T-cell (primary cell): ENCODE data around the gene EP400. TPM values are rescaled to one million over a fixed set of nuclear protein-coding genes. Genes with fewer than 3 reads are reported as not detected.

ENCODE experiments used
- ATAC-seq, 4 experiments: fragments of 200-7000 bp in 3 of 4; fragments of 150-1000 bp in 1 of 4; cut with Tn5 transposase; replicated peaks in 1 of 4; 1 replicate in 3 of 4; 2 replicates in 1 of 4; pipeline ENCODE4 v1.10.0; 2021; ENCODE audit warnings: moderate library complexity in 3 of 4, mild to moderate bottlenecking in 2 of 4, moderate number of reproducible peaks in 1 of 4
- CTCF ChIA-PET, 2 donors: fragments of 300-600 bp; sonication (Branson Sonifier 250); formaldehyde crosslinking; loops; one replicate each; lab custom pipeline; 2022; ENCODE audit warnings: antibody characterized with exemption in 2 of 2; lab: Charles Lee
- POLR2A ChIA-PET, 2 donors: fragments of 300-600 bp; sonication (Branson Sonifier 250); formaldehyde crosslinking; loops; one replicate each; lab custom pipeline; 2022; ENCODE audit warnings: antibody characterized with exemption in 2 of 2; lab: Charles Lee
- DNase-seq, 35 experiments: peaks; one replicate each; pipeline versions ENCODE4 v3.0.0 to v3.0.0-alpha.2; 2013 to 2023
- H3K27ac ChIP-seq: one replicate; pipeline ENCODE4 v1.5.1; 2013; ENCODE audit warnings: low read length
- H3K27me3 ChIP-seq, 2 experiments: replicated peaks in 1 of 2; 1 replicate in 1 of 2; 2 replicates in 1 of 2; pipeline versions ENCODE4 v1.6.1 to v1.7.0; 2013; ENCODE audit warnings: low read length in 1 of 2, mixed read lengths in 1 of 2; ENCODE audit not compliant: control insufficient read depth in 2 of 2, insufficient read depth in 2 of 2; ENCODE audit errors: extremely low read depth in 1 of 2
- H3K36me3 ChIP-seq, 2 donors: 1 replicate in 1 of 2; 2 replicates in 1 of 2; pipeline versions ENCODE4 v1.6.1 to v1.7.0; 2013; ENCODE audit warnings: low read length in 1 of 2; ENCODE audit not compliant: control insufficient read depth in 2 of 2, insufficient read depth in 1 of 2; ENCODE audit errors: extremely low read depth in 1 of 2
- H3K4me1 ChIP-seq, 2 experiments: 1 replicate in 1 of 2; 2 replicates in 1 of 2; pipeline versions ENCODE4 v1.6.1 to v1.7.0; 2013; ENCODE audit warnings: low read length in 2 of 2, mixed read lengths in 1 of 2; ENCODE audit not compliant: insufficient read depth in 2 of 2, control insufficient read depth in 1 of 2; ENCODE audit errors: extremely low read depth in 1 of 2
- H3K4me3 ChIP-seq, 2 donors: 1 replicate in 1 of 2; 2 replicates in 1 of 2; pipeline versions ENCODE4 v1.5.1 to v1.7.0; 2013; ENCODE audit warnings: mild to moderate bottlenecking in 2 of 2, low read length in 1 of 2, moderate library complexity in 1 of 2; ENCODE audit not compliant: control insufficient read depth in 1 of 2; ENCODE audit errors: extremely low read depth in 1 of 2
- H3K9me3 ChIP-seq: 2 replicates; pipeline ENCODE4 v1.7.0; 2013
- H3K27ac Mint-ChIP-seq, 2 donors: one replicate each; pipeline ENCODE4 v1.8.0; 2020 to 2021; ENCODE audit warnings: mild to moderate bottlenecking in 2 of 2, mixed read lengths in 2 of 2
- H3K27me3 Mint-ChIP-seq, 2 donors: one replicate each; pipeline ENCODE4 v1.8.0; 2021 to 2022; ENCODE audit warnings: mixed read lengths in 2 of 2
- H3K36me3 Mint-ChIP-seq: one replicate; pipeline ENCODE4 v1.8.0; 2021; ENCODE audit warnings: mixed read lengths
- H3K4me1 Mint-ChIP-seq, 3 donors: one replicate each; pipeline ENCODE4 v1.8.0; 2020 to 2022; ENCODE audit warnings: mixed read lengths in 3 of 3, mild to moderate bottlenecking in 1 of 3
- H3K4me3 Mint-ChIP-seq, 3 donors: one replicate each; pipeline ENCODE4 v1.8.0; 2020 to 2022; ENCODE audit warnings: mild to moderate bottlenecking in 3 of 3, mixed read lengths in 3 of 3, moderate library complexity in 3 of 3
- H3K9me3 Mint-ChIP-seq, 3 donors: one replicate each; pipeline ENCODE4 v1.8.0; 2020 to 2022; ENCODE audit warnings: mixed read lengths in 3 of 3
- WGBS: methylation state at CpG from one replicate; pipeline ENCODE4 v1.1.5; 2013; ENCODE audit warnings: missing lambda C conversion rate; ENCODE audit not compliant: insufficient coverage; 5-methylcytosine and 5-hydroxymethylcytosine counted together
- total RNA-seq, 35 experiments: library from RNA in 6 of 35; stranded (reverse) in 6 of 35; fragments of 120-200 nt in 1 of 35; gene quantifications; one replicate each; pipeline versions ENCODE4 v1.2.1 to v1.2.4 and lab custom pipeline; 2013 to 2026

EP400 gene
- total RNA-seq, 5 donors from 2014 or later (not counting 1 experiment from before 2014, with no cell fraction given) = 75.7 to 84.3 (median 79.2) TPM

- Histone ChIP-seq H3K9me3 (no peaks in the 10 kb centered on the region), H3K4me1 (no peaks in the 10 kb centered on the region), H3K27ac (no peak overlapping the region), H3K36me3 (peaks cover 21 to 70% of the 10 kb centered on the region in 2 donors), H3K4me3 (no peak overlapping the region), H3K27me3 (no peaks in the 10 kb centered on the region)
- peaks cover 64% of the 10 kb centered on the region for H3K36me3 Mint-ChIP-seq
- ATAC-seq (no peak), DNase-seq (no peak)
- no peak overlapping the region for H3K4me3 Mint-ChIP-seq
- no peaks in the 10 kb centered on the region for H3K27me3 Mint-ChIP-seq
- H3K27ac Mint-ChIP-seq = no peak overlapping the region
- ChIA-PET CTCF (no interaction called here), POLR2A (no interaction called here)
- WGBS = 95% methylated on average over 11 of the region's 14 CpGs
- H3K9me3 Mint-ChIP-seq = no peaks in the 10 kb centered on the region
- peaks cover 0 to 16% (median 11%) of the 10 kb centered on the region in 3 donors for H3K4me1 Mint-ChIP-seq
Measured at GRCh38 chr12:132074216-132074615, 124.5 kb downstream of the EP400 start.

GRCh38 chr12:132075026-132075713 is 125.4 kb downstream of the EP400 start:
- POLR2A ChIA-PET = no interaction called here
- peaks cover 0 to 16% (median 8%) of the 10 kb centered on the region in 3 donors for H3K4me1 Mint-ChIP-seq
- CTCF ChIA-PET = no interaction called here
- WGBS = 100% methylated on average over 11 of the region's 15 CpGs
- no peaks in the 10 kb centered on the region for H3K27me3 ChIP-seq
- no peaks in the 10 kb centered on the region for H3K4me1 ChIP-seq
- DNase-seq (no peak), ATAC-seq (no peak)
- H3K27ac Mint-ChIP-seq = no peak overlapping the region
- peaks cover 16 to 60% of the 10 kb centered on the region in 2 donors for H3K36me3 ChIP-seq
- H3K4me3 ChIP-seq = no peak overlapping the region
- no peak overlapping the region for H3K27ac ChIP-seq
- no peaks in the 10 kb centered on the region for H3K9me3 ChIP-seq
- peaks cover 61% of the 10 kb centered on the region for H3K36me3 Mint-ChIP-seq
- H3K27me3 Mint-ChIP-seq = no peaks in the 10 kb centered on the region
- H3K4me3 Mint-ChIP-seq = no peak overlapping the region
- H3K9me3 Mint-ChIP-seq = no peaks in the 10 kb centered on the region

GRCh38 chr12:132075714-132076553 is 126.2 kb downstream of the EP400 start:
- Histone ChIP-seq H3K36me3 (peaks cover 16 to 57% of the 10 kb centered on the region in 2 donors), H3K4me1 (no peaks in the 10 kb centered on the region), H3K27me3 (no peaks in the 10 kb centered on the region), H3K9me3 (no peaks in the 10 kb centered on the region), H3K4me3 (no peak overlapping the region), H3K27ac (no peak overlapping the region)
- Mint-ChIP-seq H3K27ac (no peak overlapping the region), H3K36me3 (peaks cover 57% of the 10 kb centered on the region), H3K4me3 (no peak overlapping the region), H3K4me1 (peaks cover 0 to 16% (median 4%) of the 10 kb centered on the region in 3 donors), H3K27me3 (no peaks in the 10 kb centered on the region), H3K9me3 (no peaks in the 10 kb centered on the region)
- ATAC-seq (no peak), DNase-seq (no peak)
- 95% methylated on average over 6 of the region's 16 CpGs for WGBS
- ChIA-PET CTCF (interaction anchor here in 1 of 2 donors (0.6 kb wide), 1 partner anchor 92 kb away, joined by 9 read pairs; no protein-coding TSS in a partner anchor), POLR2A (no interaction called here)

GRCh38 chr12:132076711-132077110 is 127.0 kb downstream of the EP400 start:
- no peaks in the 10 kb centered on the region for H3K27me3 ChIP-seq
- H3K9me3 Mint-ChIP-seq = no peaks in the 10 kb centered on the region
- peaks cover 16 to 49% of the 10 kb centered on the region in 2 donors for H3K36me3 ChIP-seq
- no peaks in the 10 kb centered on the region for H3K27me3 Mint-ChIP-seq
- ChIA-PET POLR2A (no interaction called here), CTCF (interaction anchor here in 1 of 2 donors (0.6 kb wide), 1 partner anchor 91 kb away, joined by 9 read pairs; no protein-coding TSS in a partner anchor)
- no peak overlapping the region for H3K4me3 Mint-ChIP-seq
- H3K27ac Mint-ChIP-seq = no peak overlapping the region
- 89% methylated on average over 8 of the region's 10 CpGs for WGBS
- H3K4me1 ChIP-seq = no peaks in the 10 kb centered on the region
- no peak for DNase-seq
- no peak for ATAC-seq
- no peak overlapping the region for H3K27ac ChIP-seq
- H3K4me3 ChIP-seq = no peak overlapping the region
- H3K36me3 Mint-ChIP-seq = peaks cover 50% of the 10 kb centered on the region
- H3K4me1 Mint-ChIP-seq = peaks cover 0 to 16% (median 1%) of the 10 kb centered on the region in 3 donors
- no peaks in the 10 kb centered on the region for H3K9me3 ChIP-seq

GRCh38 chr12:132077322-132078100 is 127.8 kb downstream of the EP400 start:
- WGBS = 99% methylated on average over 20 of the region's 29 CpGs
- no peak overlapping the region for H3K27ac Mint-ChIP-seq

GRCh38 chr12:132078190-132078589 is 128.4 kb downstream of the EP400 start:
- POLR2A ChIA-PET = no interaction called here

More at GRCh38 chr12:132077322-132078100, 127.8 kb downstream of the EP400 start:
- ChIA-PET CTCF (no interaction called here), POLR2A (no interaction called here)
- Mint-ChIP-seq H3K4me1 (peaks cover 0 to 14% (median 3%) of the 10 kb centered on the region in 3 donors), H3K27me3 (no peaks in the 10 kb centered on the region), H3K36me3 (peaks cover 42% of the 10 kb centered on the region), H3K9me3 (no peaks in the 10 kb centered on the region), H3K4me3 (no peak overlapping the region)
- H3K27ac ChIP-seq = no peak overlapping the region
- H3K27me3 ChIP-seq = no peaks in the 10 kb centered on the region
- peaks cover 16 to 49% of the 10 kb centered on the region in 2 donors for H3K36me3 ChIP-seq
- no peak overlapping the region for H3K4me3 ChIP-seq
- H3K9me3 ChIP-seq = no peaks in the 10 kb centered on the region
- DNase-seq = no peak
- H3K4me1 ChIP-seq = no peaks in the 10 kb centered on the region
- no peak for ATAC-seq

More at GRCh38 chr12:132078190-132078589, 128.4 kb downstream of the EP400 start:
- Histone ChIP-seq H3K4me3 (no peak overlapping the region), H3K27me3 (no peaks in the 10 kb centered on the region), H3K27ac (no peak overlapping the region), H3K9me3 (no peaks in the 10 kb centered on the region), H3K36me3 (peaks cover 16 to 49% of the 10 kb centered on the region in 2 donors), H3K4me1 (no peaks in the 10 kb centered on the region)
- no peak for DNase-seq
- H3K4me3 Mint-ChIP-seq = no peak overlapping the region
- H3K4me1 Mint-ChIP-seq = peaks cover 0 to 10% (median 3%) of the 10 kb centered on the region in 3 donors
- no peak overlapping the region for H3K27ac Mint-ChIP-seq
- WGBS = 97% methylated on average over 5 of the region's 6 CpGs
- CTCF ChIA-PET = no interaction called here
- peaks cover 36% of the 10 kb centered on the region for H3K36me3 Mint-ChIP-seq
- ATAC-seq = no peak
- H3K9me3 Mint-ChIP-seq = no peaks in the 10 kb centered on the region
- H3K27me3 Mint-ChIP-seq = no peaks in the 10 kb centered on the region
